HG03135 (cell line): ENCODE data around the gene CLBA1.
"Not testable (repeated sequence)": the region's sequence is repeated elsewhere in the genome, so short reads cannot be mapped to it uniquely, and the experiment has no call there.

ENCODE experiments used
- ATAC-seq: cut with Tn5 transposase; IDR thresholded peaks from one replicate; pipeline ENCODE4 v1.9.1; 2021; ENCODE audit warnings: mild to moderate bottlenecking, moderate library complexity; ENCODE audit not compliant: unreplicated experiment

The CLBA1 gene

GRCh38 chr14:104947881-104948735, 37.5 kb upstream of the CLBA1 start:
- ATAC-seq, result not testable (repeated sequence)

- ATAC-seq, result no peak
Observed at GRCh38 chr14:104948736-104949031, 36.9 kb upstream of the CLBA1 start.

- not testable (repeated sequence) for ATAC-seq
Observed at GRCh38 chr14:104949406-104949955, 36.1 kb upstream of the CLBA1 start.

GRCh38 chr14:104950021-104950420, 35.6 kb upstream of the CLBA1 start:
- ATAC-seq, result no peak

GRCh38 chr14:104950701-104951100, 34.9 kb upstream of the CLBA1 start:
- ATAC-seq, result not testable (repeated sequence)

- not testable (repeated sequence) for ATAC-seq
Observed at GRCh38 chr14:104951863-104952657, 33.5 kb upstream of the CLBA1 start.

- no peak for ATAC-seq
Observed at GRCh38 chr14:104953097-104953496, 32.5 kb upstream of the CLBA1 start.

- no peak for ATAC-seq
Observed at GRCh38 chr14:104953896-104954656, 31.5 kb upstream of the CLBA1 start.

- no peak for ATAC-seq
Observed at GRCh38 chr14:104954746-104955395, 30.7 kb upstream of the CLBA1 start.

GRCh38 chr14:104955396-104955770, 30.2 kb upstream of the CLBA1 start:
- ATAC-seq, result no peak

- ATAC-seq, result no peak
Observed at GRCh38 chr14:104956290-104956890, 29.2 kb upstream of the CLBA1 start.

- ATAC-seq, result no peak
Observed at GRCh38 chr14:104957146-104958113, 28.2 kb upstream of the CLBA1 start.

- ATAC-seq, result no peak
Observed at GRCh38 chr14:104964546-104964945, 21.0 kb upstream of the CLBA1 start.

GRCh38 chr14:104965561-104966231, 19.9 kb upstream of the CLBA1 start:
- no peak for ATAC-seq

GRCh38 chr14:104966261-104966865, 19.2 kb upstream of the CLBA1 start:
- no peak for ATAC-seq

GRCh38 chr14:104966981-104967385, 18.6 kb upstream of the CLBA1 start:
- no peak for ATAC-seq

GRCh38 chr14:104967386-104968152, 18.0 kb upstream of the CLBA1 start:
- no peak for ATAC-seq
